GM12892 (cell line): ENCODE measurements around the gene ANO9.

Source experiments
- POLR2A ChIP-seq: IDR thresholded peaks from 2 replicates; pipeline ENCODE4 v1.6.1; 2011; ENCODE audit warnings: low read depth, low read length, control low read depth
- TAF1 ChIP-seq: IDR thresholded peaks from 2 replicates; pipeline ENCODE4 v1.6.1; 2011; ENCODE audit warnings: low read depth, mild to moderate bottlenecking, control low read depth, low read length, borderline replicate concordance

DNA sequence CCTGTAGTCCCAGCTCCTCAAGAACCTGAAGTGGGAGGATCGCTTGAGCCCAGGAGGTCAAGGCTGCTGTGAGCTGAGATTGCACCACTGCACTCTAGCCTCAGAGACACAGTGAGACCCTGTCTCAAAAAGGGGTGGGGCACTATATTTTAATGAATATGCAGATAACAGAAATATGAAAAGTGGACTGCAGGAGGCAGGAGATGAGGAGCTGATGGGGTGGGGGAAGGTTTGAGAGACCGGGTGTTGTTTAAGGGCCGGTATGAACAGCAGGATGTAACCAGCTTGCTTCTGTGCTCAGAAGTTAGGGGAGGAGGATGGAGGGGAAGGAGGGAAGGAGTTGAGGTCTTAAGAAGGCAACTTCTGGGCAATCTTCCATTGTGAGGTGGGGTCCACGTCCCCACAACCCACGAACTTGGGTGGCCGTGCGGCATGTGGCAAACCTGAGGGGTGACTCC, 73.8 kb downstream of the ANO9 start:
- no peak for TF ChIP-seq POLR2A
- TF ChIP-seq TAF1 = no peak
